GM21526 (cell line): ENCODE measurements around the gene OSBPL5.
A peak's percentile ranks its signal among the peaks of the same experiment; 100 is the strongest.
"Not testable (repeated sequence)": the region's sequence is repeated elsewhere in the genome, so short reads cannot be mapped to it uniquely, and the experiment has no call there.

ENCODE experiments used
- ATAC-seq: cut with Tn5 transposase; IDR thresholded peaks from one replicate; pipeline ENCODE4 v1.9.1; 2021; ENCODE audit warnings: moderate library complexity; ENCODE audit not compliant: unreplicated experiment, low FRiP score

Gene OSBPL5

DNA sequence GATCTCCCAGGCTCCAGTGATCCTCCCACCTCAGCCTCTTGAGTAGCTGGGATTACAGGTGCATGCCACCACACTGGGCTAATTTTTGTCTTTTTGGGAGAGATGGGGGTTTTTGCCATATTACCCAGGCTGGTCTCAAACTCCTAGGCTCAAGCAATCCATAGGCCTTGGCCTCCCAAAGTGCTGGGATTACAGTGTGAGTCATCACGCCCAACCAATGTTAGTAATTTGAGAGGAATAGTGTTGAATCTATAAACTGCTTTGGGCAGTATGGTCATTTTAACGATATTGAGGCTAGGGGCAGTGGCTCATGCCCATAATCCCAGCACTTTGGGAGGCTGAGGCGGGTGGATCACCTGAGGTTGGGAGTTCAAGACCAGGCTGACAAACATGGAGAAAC lies 98.8 kb downstream of the OSBPL5 start:
- ATAC-seq: not testable (repeated sequence)

DNA sequence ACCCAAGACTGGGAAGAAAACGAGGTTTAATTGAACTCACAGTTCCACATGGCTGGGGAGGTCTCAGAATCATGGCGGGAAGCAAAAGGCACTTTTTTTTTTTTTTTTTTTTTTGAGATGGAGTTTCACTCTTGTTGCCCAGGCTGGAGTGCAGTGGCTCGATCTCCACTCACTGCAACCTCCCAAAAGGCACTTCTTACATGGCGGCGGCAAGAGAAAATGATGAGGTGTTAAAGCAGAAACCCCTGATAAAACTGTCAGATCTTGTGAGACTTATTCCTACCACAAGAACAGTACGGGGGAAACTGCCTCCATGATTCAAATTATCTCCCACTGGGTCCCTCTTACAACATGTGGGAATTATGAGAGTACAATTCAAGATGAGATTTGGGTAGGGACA lies 100.4 kb downstream of the OSBPL5 start:
- not testable (repeated sequence) for ATAC-seq

- ATAC-seq: not testable (repeated sequence)
These were observed 101.2 kb downstream of the OSBPL5 start for GRCh38 chr11:3063876-3064275.

- ATAC-seq: not testable (repeated sequence)
These were observed 101.7 kb downstream of the OSBPL5 start for GRCh38 chr11:3063432-3063831.

GRCh38 chr11:3060436-3061025 lies 104.6 kb downstream of the OSBPL5 start:
- no peak for ATAC-seq

GRCh38 chr11:3058753-3059664 lies 106.1 kb downstream of the OSBPL5 start:
- ATAC-seq: no peak

DNA sequence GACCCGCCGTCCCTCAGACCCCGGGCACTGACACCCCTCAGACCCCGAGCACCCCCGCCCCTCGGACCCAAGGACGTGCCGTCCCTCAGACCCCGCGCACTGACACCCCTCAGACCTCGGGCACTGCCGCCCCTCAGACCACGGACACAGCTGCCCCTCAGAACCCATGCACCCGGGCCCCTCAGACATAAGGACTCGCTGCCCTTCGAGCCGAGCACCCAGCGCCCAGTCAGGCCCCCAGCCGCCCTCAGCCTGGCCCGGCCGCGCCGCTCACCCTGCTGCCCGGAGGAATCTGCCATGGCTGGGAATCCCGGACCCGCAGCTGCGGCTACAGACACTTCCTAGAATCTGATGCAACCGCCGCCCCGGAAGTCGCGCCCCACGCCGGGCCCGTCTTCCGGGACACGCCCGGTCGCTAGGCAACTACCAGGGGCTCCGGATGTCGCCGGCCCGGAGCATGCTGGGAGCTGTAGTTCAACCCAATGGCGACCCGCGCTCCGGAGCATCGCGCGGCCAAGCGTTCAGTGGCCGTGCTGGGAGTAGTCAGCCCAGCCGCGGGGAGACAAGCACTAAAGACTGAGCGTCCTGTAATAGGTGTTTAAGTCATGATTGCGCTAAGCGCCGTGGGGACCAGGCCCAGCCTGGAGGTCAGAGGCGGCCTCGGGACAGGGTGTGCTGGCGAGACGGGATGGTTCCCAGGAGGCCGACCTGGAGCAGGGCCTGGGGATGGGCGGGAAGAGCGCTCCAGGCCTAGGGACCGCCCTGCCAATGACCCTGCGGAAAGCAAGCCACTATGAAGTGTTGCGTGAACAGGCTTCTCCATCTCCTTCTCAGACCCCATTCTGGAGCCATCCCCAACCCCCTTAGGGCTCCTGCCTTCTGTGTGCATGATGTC lies 107.8 kb downstream of the OSBPL5 start, which contains the start of gene CARS1:
CARS1 (minus strand) TSS at position 355 of the 895 bp plus-strand sequence; CDS start at position 299, 56 bp downstream.
- peak; percentile 92 for ATAC-seq

DNA sequence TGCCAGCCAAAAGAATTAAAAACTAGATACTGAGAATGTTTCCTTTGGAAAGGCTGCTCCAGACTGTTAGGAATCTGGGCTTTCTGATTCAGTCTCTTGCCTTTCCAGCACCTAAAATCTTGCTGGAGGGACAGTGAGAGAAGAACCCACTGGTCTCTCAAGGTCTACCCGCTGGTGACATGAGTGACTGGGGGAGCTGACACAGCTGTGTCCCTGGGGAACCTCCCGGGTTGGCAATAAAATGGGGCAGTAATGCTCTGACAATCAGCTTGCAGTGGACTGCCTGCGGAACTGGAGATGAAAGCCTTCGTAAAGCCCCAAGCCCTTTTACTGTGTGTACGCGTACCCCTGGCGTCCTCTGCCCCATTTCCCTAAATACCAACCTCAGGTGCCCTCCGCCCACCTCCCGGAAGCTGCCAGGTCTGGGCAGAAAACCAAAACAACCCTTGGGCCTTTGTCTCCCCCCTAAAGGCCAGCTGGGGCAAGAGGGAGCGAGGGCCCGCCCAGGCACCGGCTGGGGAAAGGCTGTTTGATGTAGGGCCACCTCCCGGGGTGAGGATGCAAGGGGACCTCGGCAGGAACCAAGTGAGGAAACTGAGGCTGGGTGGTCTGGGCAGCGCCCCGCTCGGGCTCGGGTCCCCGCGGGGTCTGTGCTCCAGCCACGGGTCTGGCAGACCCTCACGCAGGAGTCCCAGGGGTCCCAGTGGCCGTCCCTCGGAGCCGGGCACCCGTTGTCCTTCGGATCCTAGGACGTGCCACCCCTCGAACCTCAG lies 108.6 kb downstream of the OSBPL5 start:
- no peak for ATAC-seq

GRCh38 chr11:3055891-3056290 lies 109.2 kb downstream of the OSBPL5 start:
- no peak for ATAC-seq

- ATAC-seq: no peak
These were observed 112.5 kb downstream of the OSBPL5 start for GRCh38 chr11:3052567-3052966.

DNA sequence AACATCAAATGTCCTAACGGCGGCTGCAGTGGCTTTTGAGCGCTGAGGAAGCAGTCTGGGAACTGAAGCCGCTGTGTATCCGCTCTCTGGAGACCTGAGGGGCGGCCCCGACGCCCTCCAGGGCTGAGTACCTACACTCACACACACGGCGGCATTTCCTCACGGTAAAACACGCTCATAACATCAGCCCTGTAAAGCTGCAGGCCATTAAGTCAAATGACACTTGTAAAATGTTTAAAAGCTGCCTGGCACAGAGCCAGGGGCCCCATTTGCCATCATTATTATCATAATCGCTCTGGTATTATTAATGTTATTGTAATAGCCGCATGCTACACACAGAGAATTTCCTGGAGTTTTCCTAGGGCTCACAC lies 113.0 kb downstream of the OSBPL5 start:
- ATAC-seq: no peak

DNA sequence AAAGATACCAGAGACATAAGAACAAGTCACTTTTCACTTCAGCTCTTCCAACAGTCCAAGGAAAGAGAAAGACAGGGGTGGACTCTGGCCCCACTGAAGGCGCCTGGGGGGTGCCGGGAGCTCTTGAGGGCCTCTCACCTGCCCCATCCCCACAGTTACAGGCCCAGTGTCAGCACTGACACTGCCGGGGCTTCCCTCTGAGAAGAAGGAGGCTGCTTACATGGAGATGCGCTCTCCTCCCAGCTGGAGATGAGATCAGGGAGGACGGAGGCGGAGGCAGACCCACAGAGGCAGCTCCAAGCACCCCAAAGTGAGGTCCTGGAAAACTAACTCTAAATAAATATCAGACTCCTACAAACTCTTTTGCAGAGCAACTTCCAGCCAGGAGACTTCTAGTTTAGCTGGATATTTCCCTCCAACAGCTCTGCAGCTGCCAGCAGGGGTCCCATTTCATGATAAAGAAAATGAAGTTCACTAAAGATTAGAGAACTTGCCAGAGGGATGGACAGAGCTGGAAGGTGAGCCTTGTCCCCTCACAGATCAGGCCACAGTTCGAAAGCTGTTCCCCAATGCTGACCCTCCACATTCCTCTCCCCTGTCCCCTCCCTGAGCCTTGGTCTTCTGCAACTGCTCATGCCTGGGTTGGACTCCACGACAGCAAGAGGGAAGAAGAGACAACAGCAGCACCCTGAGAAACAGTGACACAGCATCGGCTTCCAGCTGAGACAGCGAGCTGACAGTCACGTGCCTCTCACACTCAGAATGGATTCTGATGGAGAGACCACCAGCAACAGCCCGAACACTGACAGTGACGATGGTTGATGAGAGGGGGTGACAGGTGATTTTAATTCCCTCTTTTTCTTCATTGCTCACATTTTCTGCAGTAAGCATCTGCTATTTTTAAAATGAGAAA lies 113.7 kb downstream of the OSBPL5 start:
- ATAC-seq: no peak

GRCh38 chr11:3050386-3051195 lies 114.5 kb downstream of the OSBPL5 start:
- no peak for ATAC-seq

GRCh38 chr11:3049430-3050243 lies 115.5 kb downstream of the OSBPL5 start:
- peak; percentile 80 for ATAC-seq

GRCh38 chr11:3047637-3048036 lies 117.5 kb downstream of the OSBPL5 start:
- no peak for ATAC-seq

- no peak for ATAC-seq
These were observed 118.5 kb downstream of the OSBPL5 start for GRCh38 chr11:3046641-3047040.

DNA sequence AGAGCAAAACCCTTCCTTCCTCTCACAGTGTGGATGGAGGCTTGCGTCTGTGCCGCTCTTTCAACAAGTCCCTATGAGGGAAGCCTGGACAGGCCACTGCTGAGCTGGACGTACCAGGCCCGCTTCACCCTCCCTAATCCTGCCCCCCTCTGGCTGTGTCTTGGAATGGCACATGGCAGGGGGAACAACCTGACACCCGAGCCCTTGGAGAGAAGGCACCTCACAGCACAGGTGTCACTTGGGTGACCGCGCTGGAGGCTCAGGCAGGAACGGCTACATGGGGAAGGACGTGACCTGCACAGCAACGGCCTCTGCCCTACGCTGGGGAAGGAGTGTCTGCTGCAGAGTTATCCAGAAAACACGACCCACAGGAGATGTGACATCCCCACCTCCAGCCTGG lies 118.9 kb downstream of the OSBPL5 start:
- no peak for ATAC-seq
